Tibial artery (tissue), 4 donors: ENCODE measurements around the gene CSMD2.

Source experiments
- DNase-seq, 2 donors: peaks; one replicate each; pipeline ENCODE4 v3.0.0-alpha.2; 2019
- H3K27ac ChIP-seq, 2 donors: fragments of 200-600 bp; sonication (generic) in 1 of 2; 1 replicate in 1 of 2; 2 replicates in 1 of 2; pipeline ENCODE4 v1.5.1; 2018 to 2019; ENCODE audit warnings: mild to moderate bottlenecking in 1 of 2
- H3K27me3 ChIP-seq, 2 donors: fragments of 200-600 bp; sonication (generic) in 1 of 2; one replicate each; pipeline versions ENCODE4 v1.5.1 to v1.6.0; 2016 to 2019
- H3K36me3 ChIP-seq, 3 donors: fragments of 200-600 bp; sonication (generic) in 2 of 3; one replicate each; pipeline ENCODE4 v1.5.1; 2016 to 2019; ENCODE audit warnings: mild to moderate bottlenecking in 2 of 3
- H3K4me1 ChIP-seq, 4 donors: fragments of 200-600 bp; sonication (generic) in 2 of 4; 1 replicate in 3 of 4; 2 replicates in 1 of 4; pipeline ENCODE4 v1.5.1; 2016 to 2019
- H3K4me3 ChIP-seq, 2 donors: fragments of 200-600 bp; sonication (generic) in 1 of 2; 1 replicate in 1 of 2; 2 replicates in 1 of 2; pipeline ENCODE4 v1.5.1; 2018 to 2019; ENCODE audit warnings: mild to moderate bottlenecking in 2 of 2
- H3K9me3 ChIP-seq, 3 donors: fragments of 200-600 bp; sonication (generic) in 1 of 3; one replicate each; pipeline ENCODE4 v1.5.1; 2016 to 2019
- CTCF ChIP-seq, 2 experiments: fragments of 200-600 bp in 1 of 2; fragments of 450-650 bp in 1 of 2; IDR thresholded peaks; one replicate each; pipeline ENCODE4 v1.5.1; 2017 to 2019; ENCODE audit warnings: antibody characterized with exemption in 2 of 2, mild to moderate bottlenecking in 1 of 2, moderate library complexity in 1 of 2
- intact Hi-C: fragments of 100-400 bp; cut with DNase I; formaldehyde crosslinking; loops from one replicate; pipeline ENCODE4 v1.15.0; 2023; ENCODE audit warnings: low total_unique reads

Gene CSMD2

GRCh38 chr1:33762109-33762830 is 402.8 kb downstream of the CSMD2 start:
- H3K4me1 ChIP-seq: peaks cover 0 to 62% (median 36%) of the 10 kb centered on the region in 4 donors
- H3K9me3 ChIP-seq: no peaks in the 10 kb centered on the region
- H3K27ac ChIP-seq: peak overlapping the region; percentile 66
- H3K4me3 ChIP-seq: no peak overlapping the region
- H3K27me3 ChIP-seq: no peaks in the 10 kb centered on the region
- no peaks in the 10 kb centered on the region for H3K36me3 ChIP-seq
- TF ChIP-seq CTCF (IDR thresholded peaks at IDR 0.05): no peak
- intact Hi-C loops: no loop called here
- DNase-seq: peak in 1 of 2 donors; percentile 34

- Histone ChIP-seq H3K4me1 (peaks cover 0 to 60% (median 36%) of the 10 kb centered on the region in 4 donors), H3K36me3 (no peaks in the 10 kb centered on the region), H3K27me3 (no peaks in the 10 kb centered on the region), H3K9me3 (peaks cover 0 to 3% (median 2%) of the 10 kb centered on the region in 3 donors), H3K27ac (peak overlapping the region in 1 of 2 donors; percentile 15), H3K4me3 (no peak overlapping the region)
- TF ChIP-seq CTCF (IDR thresholded peaks at IDR 0.05): no peak
- intact Hi-C loops: no loop called here
- peak; percentile 65 to 78 for DNase-seq
Observed at GRCh38 chr1:33758698-33759097, 406.3 kb downstream of the CSMD2 start.

GRCh38 chr1:33753087-33753856 is 411.8 kb downstream of the CSMD2 start:
- Histone ChIP-seq H3K36me3 (no peaks in the 10 kb centered on the region), H3K27me3 (no peaks in the 10 kb centered on the region), H3K27ac (no peak overlapping the region), H3K4me3 (no peak overlapping the region), H3K4me1 (peaks cover 0 to 6% (median 2%) of the 10 kb centered on the region in 4 donors), H3K9me3 (peaks cover 0 to 17% (median 12%) of the 10 kb centered on the region in 3 donors)
- DNase-seq: no peak
- no peak for TF ChIP-seq CTCF (IDR thresholded peaks at IDR 0.05)
- intact Hi-C loops: no loop called here

GRCh38 chr1:33745942-33746341 is 419.1 kb downstream of the CSMD2 start:
- Histone ChIP-seq H3K4me3 (no peak overlapping the region), H3K4me1 (no peaks in the 10 kb centered on the region), H3K27me3 (no peaks in the 10 kb centered on the region), H3K9me3 (no peaks in the 10 kb centered on the region), H3K27ac (no peak overlapping the region), H3K36me3 (no peaks in the 10 kb centered on the region)
- no peak for DNase-seq
- intact Hi-C loops: no loop called here
- no peak for TF ChIP-seq CTCF (IDR thresholded peaks at IDR 0.05)

GRCh38 chr1:33743221-33743998 is 421.6 kb downstream of the CSMD2 start:
- H3K9me3 ChIP-seq: no peaks in the 10 kb centered on the region
- intact Hi-C loops: no loop called here
- no peak for DNase-seq
- no peaks in the 10 kb centered on the region for H3K4me1 ChIP-seq
- H3K27ac ChIP-seq: no peak overlapping the region
- H3K4me3 ChIP-seq: no peak overlapping the region
- TF ChIP-seq CTCF (IDR thresholded peaks at IDR 0.05): no peak
- peaks cover 0 to 5% of the 10 kb centered on the region in 2 donors for H3K27me3 ChIP-seq
- no peaks in the 10 kb centered on the region for H3K36me3 ChIP-seq
